KMS-11 (cell line): Measurements from ENCODE around the gene NTN5.
A peak's percentile ranks its signal among the peaks of the same experiment; 100 is the strongest.

Experiments used
- H2AFZ ChIP-seq: fragments of 200-600 bp; sonication (generic); 2 replicates; pipeline ENCODE4 v1.6.1; 2016; ENCODE audit warnings: antibody characterized with exemption, mixed run types, low read depth
- H3K27ac ChIP-seq: fragments of 200-600 bp; sonication (generic); 2 replicates; pipeline ENCODE4 v1.6.1; 2016; ENCODE audit warnings: mild to moderate bottlenecking, mixed run types
- H3K27me3 ChIP-seq: fragments of 200-600 bp; sonication (generic); 2 replicates; pipeline ENCODE4 v1.6.1; 2017; ENCODE audit warnings: mild to moderate bottlenecking, low read depth, mixed run types, moderate library complexity; ENCODE audit not compliant: insufficient read depth
- H3K36me3 ChIP-seq: fragments of 200-600 bp; sonication (generic); 2 replicates; pipeline ENCODE4 v1.6.1; 2017; ENCODE audit warnings: mild to moderate bottlenecking, mixed run types; ENCODE audit not compliant: insufficient read depth
- H3K4me1 ChIP-seq: fragments of 200-600 bp; sonication (generic); 2 replicates; pipeline ENCODE4 v1.6.1; 2016; ENCODE audit warnings: mild to moderate bottlenecking, low read depth, mixed run types; ENCODE audit not compliant: poor library complexity, severe bottlenecking
- H3K4me2 ChIP-seq: fragments of 200-600 bp; sonication (generic); 2 replicates; pipeline ENCODE4 v1.7.0; 2016; ENCODE audit warnings: mild to moderate bottlenecking, mixed run types
- H3K4me3 ChIP-seq: fragments of 200-600 bp; sonication (generic); IDR thresholded peaks from 2 replicates; pipeline ENCODE4 v1.6.1; 2017; ENCODE audit warnings: low read depth, low read length, mixed read lengths; ENCODE audit not compliant: insufficient read depth
- H3K79me2 ChIP-seq: fragments of 200-600 bp; sonication (generic); 2 replicates; pipeline ENCODE4 v1.6.1; 2016; ENCODE audit warnings: low read depth, mixed run types; ENCODE audit not compliant: insufficient read depth
- H3K9ac ChIP-seq: fragments of 200-600 bp; sonication (generic); 2 replicates; pipeline ENCODE4 v1.6.1; 2016; ENCODE audit warnings: mild to moderate bottlenecking, mixed run types
- H4K20me1 ChIP-seq: fragments of 200-600 bp; sonication (generic); 2 replicates; pipeline ENCODE4 v1.6.1; 2016; ENCODE audit warnings: mild to moderate bottlenecking, mixed run types; ENCODE audit not compliant: insufficient read depth
- TF ChIP-seq, protein P1 (sequence below): fragments of 200-600 bp; sonication (generic); conservative IDR thresholded peaks from 2 replicates; pipeline ENCODE4 v1.6.1; 2017; ENCODE audit warnings: low read depth, mild to moderate bottlenecking, antibody characterized with exemption, low read length, moderate library complexity, mixed read lengths

Gene NTN5

DNA sequence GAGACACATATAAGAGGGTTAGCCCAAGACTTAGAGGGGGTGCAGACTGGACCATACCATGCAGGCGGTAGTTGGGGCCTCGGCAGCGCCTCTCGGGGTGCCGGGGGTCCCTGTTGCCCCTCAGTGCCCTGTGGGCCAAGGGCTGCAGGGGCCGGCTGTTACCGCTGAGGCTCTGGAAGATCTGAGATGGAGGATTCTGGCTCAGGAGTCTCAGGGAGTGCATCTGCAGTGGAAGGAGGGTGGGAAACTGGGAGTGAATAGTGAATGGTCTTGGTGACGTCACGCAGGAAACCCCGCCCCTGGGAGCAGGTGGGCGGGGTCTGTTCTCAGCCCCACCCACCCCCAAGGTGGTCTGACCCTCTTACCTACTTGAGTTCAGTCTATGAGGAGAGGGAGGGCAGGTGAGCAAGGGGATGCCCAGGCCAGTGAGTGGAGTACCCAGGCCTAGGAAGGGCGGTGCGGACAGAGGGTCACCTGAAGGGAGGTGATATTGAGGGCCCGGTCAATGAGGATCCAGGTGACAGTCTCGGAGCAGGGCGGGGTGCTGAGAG is 33.9 kb downstream of the NTN5 start:
- no peak overlapping the region for H3K4me3 ChIP-seq
- peak overlapping the region; percentile 79; the same call in 1 of the 2 replicates for H2AFZ ChIP-seq
- H3K79me2 ChIP-seq = no peaks in the 10 kb centered on the region
- H3K4me1 ChIP-seq = peaks cover 27% of the 10 kb centered on the region
- H4K20me1 ChIP-seq = no peaks in the 10 kb centered on the region
- peaks cover 9% of the 10 kb centered on the region; the same call in 1 of the 2 replicates for H3K27me3 ChIP-seq
- H3K27ac ChIP-seq = no peak overlapping the region
- H3K36me3 ChIP-seq = no peaks in the 10 kb centered on the region
- TF ChIP-seq, protein P1, sequence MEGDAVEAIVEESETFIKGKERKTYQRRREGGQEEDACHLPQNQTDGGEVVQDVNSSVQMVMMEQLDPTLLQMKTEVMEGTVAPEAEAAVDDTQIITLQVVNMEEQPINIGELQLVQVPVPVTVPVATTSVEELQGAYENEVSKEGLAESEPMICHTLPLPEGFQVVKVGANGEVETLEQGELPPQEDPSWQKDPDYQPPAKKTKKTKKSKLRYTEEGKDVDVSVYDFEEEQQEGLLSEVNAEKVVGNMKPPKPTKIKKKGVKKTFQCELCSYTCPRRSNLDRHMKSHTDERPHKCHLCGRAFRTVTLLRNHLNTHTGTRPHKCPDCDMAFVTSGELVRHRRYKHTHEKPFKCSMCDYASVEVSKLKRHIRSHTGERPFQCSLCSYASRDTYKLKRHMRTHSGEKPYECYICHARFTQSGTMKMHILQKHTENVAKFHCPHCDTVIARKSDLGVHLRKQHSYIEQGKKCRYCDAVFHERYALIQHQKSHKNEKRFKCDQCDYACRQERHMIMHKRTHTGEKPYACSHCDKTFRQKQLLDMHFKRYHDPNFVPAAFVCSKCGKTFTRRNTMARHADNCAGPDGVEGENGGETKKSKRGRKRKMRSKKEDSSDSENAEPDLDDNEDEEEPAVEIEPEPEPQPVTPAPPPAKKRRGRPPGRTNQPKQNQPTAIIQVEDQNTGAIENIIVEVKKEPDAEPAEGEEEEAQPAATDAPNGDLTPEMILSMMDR = no peak
- peak overlapping the region; percentile 80 for H3K4me2 ChIP-seq
- no peak overlapping the region for H3K9ac ChIP-seq

DNA sequence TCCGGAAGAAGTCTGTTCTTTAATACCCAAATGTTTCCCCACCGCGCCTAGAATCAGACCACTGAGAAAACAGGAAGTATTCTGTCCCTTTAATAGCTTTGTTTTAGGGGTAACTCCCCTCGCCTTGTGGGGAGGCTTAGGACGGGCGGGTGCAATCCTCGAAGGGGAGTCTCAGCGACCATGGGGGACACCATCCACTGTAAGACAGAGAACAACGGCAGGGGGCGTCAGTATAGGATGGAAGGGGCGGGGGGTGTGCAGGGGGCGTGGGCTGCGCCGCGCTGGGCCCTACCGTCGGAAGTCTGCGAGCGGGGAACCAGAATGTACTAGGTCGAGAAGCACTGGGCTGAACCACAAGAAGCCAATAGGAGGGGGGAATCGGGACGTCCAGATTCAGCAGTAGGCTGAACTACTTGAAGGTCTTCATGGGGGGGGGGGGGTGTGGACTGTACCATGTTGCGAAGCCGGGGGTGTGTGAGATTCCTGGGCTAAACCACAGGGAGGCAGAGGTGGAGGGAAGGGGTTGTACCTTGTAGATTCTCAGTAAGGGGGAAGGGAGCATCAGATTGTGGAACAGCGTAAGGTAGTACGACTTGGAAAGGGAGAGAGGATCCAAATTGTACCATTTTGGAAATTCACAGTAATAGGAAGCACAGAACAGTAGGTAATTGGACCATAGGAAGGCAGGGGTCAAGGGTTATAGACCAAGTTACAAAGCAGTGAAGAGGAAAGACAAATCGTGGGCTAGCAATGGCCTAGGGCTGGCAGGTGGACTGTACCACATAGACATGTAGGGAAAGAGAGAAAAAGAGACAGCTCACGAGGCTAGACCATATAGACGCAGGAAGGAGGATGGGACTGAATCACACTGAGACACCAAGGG is 34.6 kb downstream of the NTN5 start:
- H3K4me3 ChIP-seq = peak overlapping the region; percentile 42
- H4K20me1 ChIP-seq = no peaks in the 10 kb centered on the region
- TF ChIP-seq, protein P1 = peak; percentile 53
- peaks cover 9% of the 10 kb centered on the region; the same call in 1 of the 2 replicates for H3K27me3 ChIP-seq
- peak overlapping the region; percentile 79; the same call in 1 of the 2 replicates for H2AFZ ChIP-seq
- H3K27ac ChIP-seq = peak overlapping the region; percentile 79
- H3K79me2 ChIP-seq = no peaks in the 10 kb centered on the region
- no peaks in the 10 kb centered on the region for H3K36me3 ChIP-seq
- peak overlapping the region; percentile 74 for H3K9ac ChIP-seq
- peaks cover 35% of the 10 kb centered on the region for H3K4me1 ChIP-seq
- H3K4me2 ChIP-seq = peak overlapping the region; percentile 80

DNA sequence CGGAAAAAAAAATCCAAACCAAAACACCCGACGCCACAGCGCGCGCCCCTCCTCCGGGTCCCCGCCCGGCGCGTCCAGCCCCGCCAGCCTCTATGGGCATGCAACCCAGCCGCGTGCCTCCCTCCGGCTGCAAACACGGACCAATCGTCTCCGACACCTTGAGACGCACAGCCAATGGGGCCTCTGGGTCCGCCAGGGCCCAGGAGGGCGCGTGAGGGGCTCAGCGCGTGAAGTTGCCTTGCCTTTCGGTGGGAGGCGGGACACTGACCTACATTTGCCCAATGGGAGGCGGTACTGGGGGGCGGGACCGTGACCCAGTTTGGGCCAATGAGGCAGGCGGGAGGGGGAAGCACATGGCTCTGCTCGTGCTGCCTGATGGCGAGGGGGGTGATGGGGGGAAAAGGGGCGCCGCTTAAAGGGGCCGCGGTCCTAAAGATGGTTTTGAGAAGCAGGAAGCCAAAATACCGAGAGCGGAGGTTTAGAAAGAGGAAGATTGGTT is 35.3 kb downstream of the NTN5 start:
- Histone ChIP-seq H3K27me3 (peaks cover 9% of the 10 kb centered on the region; the same call in 1 of the 2 replicates), H3K4me3 (peak overlapping the region; percentile 42), H4K20me1 (no peaks in the 10 kb centered on the region), H3K36me3 (no peaks in the 10 kb centered on the region), H2AFZ (peak overlapping the region; percentile 61; the same call in 1 of the 2 replicates), H3K4me2 (peak overlapping the region; percentile 99; the same call in 1 of the 2 replicates), H3K4me1 (peaks cover 41% of the 10 kb centered on the region), H3K79me2 (no peaks in the 10 kb centered on the region), H3K9ac (peak overlapping the region; percentile 74), H3K27ac (peak overlapping the region; percentile 79)
- TF ChIP-seq, protein P1 = no peak

DNA sequence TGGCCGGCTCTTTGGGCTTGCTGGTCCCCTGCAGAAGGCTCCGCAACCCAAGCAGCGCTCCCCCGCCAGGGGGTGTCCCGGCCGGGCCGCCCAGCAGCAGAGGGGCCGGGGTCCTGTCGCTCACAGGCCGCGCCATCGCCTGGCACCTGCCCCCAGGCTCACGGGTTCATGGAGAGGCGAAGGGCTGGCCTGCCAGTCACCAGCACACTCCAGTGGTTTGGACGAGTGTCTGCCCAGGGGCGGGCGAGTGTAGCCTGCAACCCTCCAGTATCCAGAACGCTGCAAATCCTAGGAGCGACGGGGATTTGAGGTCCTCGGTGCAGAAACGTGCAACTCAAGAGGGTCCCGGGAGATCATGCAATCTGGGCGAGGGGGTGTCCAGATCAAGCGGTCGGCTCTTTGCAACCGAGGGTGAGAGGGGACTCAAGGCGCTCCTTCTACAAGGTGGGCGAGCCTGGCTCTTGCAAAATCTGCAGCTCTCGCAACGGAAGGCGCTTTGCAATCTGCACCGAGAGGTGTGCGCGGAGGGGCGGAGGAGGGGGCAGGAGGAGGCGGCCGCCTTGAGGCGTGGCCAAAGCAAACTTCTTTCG is 35.9 kb downstream of the NTN5 start, which contains the start of gene DBP:
DBP (minus strand) TSS at position 521 of the 590 bp plus-strand sequence; CDS start at position 136, 385 bp downstream.
- Histone ChIP-seq H4K20me1 (no peaks in the 10 kb centered on the region), H3K27ac (peak within 1 kb of the TSS; percentile 79), H3K79me2 (no peaks in the 10 kb centered on the region), H3K36me3 (no peaks in the 10 kb centered on the region), H3K27me3 (peaks cover 6% of the 10 kb centered on the region; the same call in 1 of the 2 replicates), H3K9ac (peak within 1 kb of the TSS; percentile 74), H2AFZ (peak within 1 kb of the TSS; percentile 79; the same call in 1 of the 2 replicates), H3K4me2 (peak within 1 kb of the TSS; percentile 99), H3K4me1 (peaks cover 46% of the 10 kb centered on the region), H3K4me3 (peak within 1 kb of the TSS; percentile 42)
- TF ChIP-seq, protein P1 = 0 out of 2 replicates have a peak, but pooled peaks have one; percentile 37
